HEK293 (cell line): ENCODE results near the gene WDHD1.

Experiments used
- ELK4 ChIP-seq: IDR thresholded peaks from 2 replicates; pipeline ENCODE4 v1.6.1; 2011; ENCODE audit warnings: mild to moderate bottlenecking, low read depth, low read length, borderline replicate concordance
- GLI2 ChIP-seq: fragments of 450-650 bp; formaldehyde crosslinking; IDR thresholded peaks from 2 replicates; pipeline ENCODE4; 2017; ENCODE audit warnings: missing biosample characterization, missing genetic modification characterization, low read depth, borderline replicate concordance
- KLF9 ChIP-seq: fragments of 450-650 bp; formaldehyde crosslinking; IDR thresholded peaks from 2 replicates; pipeline ENCODE4 v1.5.1; 2016; ENCODE audit warnings: missing biosample characterization, missing genetic modification characterization, low read depth
- MYNN ChIP-seq: fragments of 450-650 bp; formaldehyde crosslinking; IDR thresholded peaks from 2 replicates; pipeline ENCODE4 v1.5.1; 2016; ENCODE audit warnings: missing biosample characterization, missing genetic modification characterization, borderline replicate concordance
- SCRT2 ChIP-seq: fragments of 450-650 bp; formaldehyde crosslinking; IDR thresholded peaks from 2 replicates; pipeline ENCODE4 v1.5.1; 2016; ENCODE audit warnings: missing biosample characterization, missing genetic modification characterization
- SETDB1 ChIP-seq: IDR thresholded peaks from one replicate; pipeline ENCODE4 v1.6.1; 2017; ENCODE audit warnings: mild to moderate bottlenecking, low read length, moderate library complexity, mixed read lengths; ENCODE audit not compliant: insufficient read length
- SP3 ChIP-seq: fragments of 450-650 bp; formaldehyde crosslinking; IDR thresholded peaks from 2 replicates; pipeline ENCODE4 v1.5.1; 2016; ENCODE audit warnings: missing biosample characterization, missing genetic modification characterization
- TCF7L2 ChIP-seq: IDR thresholded peaks from 2 replicates; pipeline ENCODE4 v1.6.1; 2011; ENCODE audit warnings: low read depth, mild to moderate bottlenecking, inconsistent platforms, low read length, moderate library complexity, borderline replicate concordance
- TSHZ1 ChIP-seq: fragments of 450-650 bp; formaldehyde crosslinking; IDR thresholded peaks from 2 replicates; pipeline ENCODE4 v1.5.1; 2016; ENCODE audit warnings: missing biosample characterization, missing genetic modification characterization, borderline replicate concordance
- ZBTB11 ChIP-seq: fragments of 450-650 bp; formaldehyde crosslinking; conservative IDR thresholded peaks from 2 replicates; pipeline ENCODE4 v1.5.1; 2016; ENCODE audit warnings: low read depth, missing biosample characterization, missing genetic modification characterization
- ZFHX2 ChIP-seq: fragments of 450-650 bp; formaldehyde crosslinking; conservative IDR thresholded peaks from 2 replicates; pipeline ENCODE4 v1.5.1; 2016; ENCODE audit warnings: missing biosample characterization, missing genetic modification characterization
- ZNF16 ChIP-seq: fragments of 450-650 bp; formaldehyde crosslinking; IDR thresholded peaks from 2 replicates; pipeline ENCODE4 v1.5.1; 2016; ENCODE audit warnings: low read depth, missing biosample characterization, missing genetic modification characterization
- ZNF174 ChIP-seq: fragments of 450-650 bp; formaldehyde crosslinking; IDR thresholded peaks from 2 replicates; pipeline ENCODE4 v1.5.0; 2017; ENCODE audit warnings: missing biosample characterization, mild to moderate bottlenecking, missing genetic modification characterization
- ZNF23 ChIP-seq: fragments of 450-650 bp; formaldehyde crosslinking; IDR thresholded peaks from 2 replicates; pipeline ENCODE4 v1.5.1; 2016; ENCODE audit warnings: missing biosample characterization, missing genetic modification characterization, borderline replicate concordance
- ZNF292 ChIP-seq: fragments of 450-650 bp; formaldehyde crosslinking; IDR thresholded peaks from 2 replicates; pipeline ENCODE4 v1.5.1; 2016; ENCODE audit warnings: low read depth, missing biosample characterization, missing genetic modification characterization, borderline replicate concordance
- ZNF354C ChIP-seq: fragments of 450-650 bp; formaldehyde crosslinking; IDR thresholded peaks from 2 replicates; pipeline ENCODE4 v1.5.1; 2016; ENCODE audit warnings: missing biosample characterization, missing genetic modification characterization, low read depth, borderline replicate concordance
- ZNF366 ChIP-seq: fragments of 450-650 bp; formaldehyde crosslinking; conservative IDR thresholded peaks from 2 replicates; pipeline ENCODE4 v1.5.1; 2016; ENCODE audit warnings: missing biosample characterization, missing genetic modification characterization
- ZNF394 ChIP-seq: fragments of 450-650 bp; formaldehyde crosslinking; IDR thresholded peaks from 2 replicates; pipeline ENCODE4 v1.5.1; 2016; ENCODE audit warnings: missing biosample characterization, missing genetic modification characterization, mild to moderate bottlenecking, moderate library complexity, borderline replicate concordance
- ZNF423 ChIP-seq: fragments of 450-650 bp; formaldehyde crosslinking; IDR thresholded peaks from 2 replicates; pipeline ENCODE4 v1.5.1; 2016; ENCODE audit warnings: missing biosample characterization, missing genetic modification characterization
- ZNF449 ChIP-seq: fragments of 450-650 bp; formaldehyde crosslinking; IDR thresholded peaks from 2 replicates; pipeline ENCODE4 v1.5.1; 2017; ENCODE audit warnings: missing biosample characterization, mild to moderate bottlenecking, missing genetic modification characterization, moderate library complexity
- ZNF521 ChIP-seq: fragments of 450-650 bp; formaldehyde crosslinking; IDR thresholded peaks from 2 replicates; pipeline ENCODE4 v1.5.1; 2017; ENCODE audit warnings: missing biosample characterization, mild to moderate bottlenecking, missing genetic modification characterization
- ZNF558 ChIP-seq: fragments of 450-650 bp; formaldehyde crosslinking; IDR thresholded peaks from 2 replicates; pipeline ENCODE4 v1.5.1; 2016; ENCODE audit warnings: missing biosample characterization, missing genetic modification characterization
- ZNF585B ChIP-seq: fragments of 450-650 bp; formaldehyde crosslinking; IDR thresholded peaks from 2 replicates; pipeline ENCODE4 v1.5.1; 2016; ENCODE audit warnings: missing biosample characterization, missing genetic modification characterization
- ZNF639 ChIP-seq: fragments of 450-650 bp; formaldehyde crosslinking; IDR thresholded peaks from 2 replicates; pipeline ENCODE4 v1.5.1; 2016; ENCODE audit warnings: missing biosample characterization, missing genetic modification characterization
- ZNF707 ChIP-seq: fragments of 450-650 bp; formaldehyde crosslinking; IDR thresholded peaks from 2 replicates; pipeline ENCODE4 v1.5.1; 2016; ENCODE audit warnings: missing biosample characterization, missing genetic modification characterization
- ZNF747 ChIP-seq: fragments of 450-650 bp; formaldehyde crosslinking; IDR thresholded peaks from 2 replicates; pipeline ENCODE4 v1.5.1; 2016; ENCODE audit warnings: missing biosample characterization, missing genetic modification characterization
- ZNF777 ChIP-seq: fragments of 450-650 bp; formaldehyde crosslinking; IDR thresholded peaks from 2 replicates; pipeline ENCODE4 v1.5.1; 2017; ENCODE audit warnings: missing biosample characterization, missing genetic modification characterization, borderline replicate concordance
- ZNF830 ChIP-seq: fragments of 450-650 bp; IDR thresholded peaks from 2 replicates; pipeline ENCODE4 v1.5.0; 2018; ENCODE audit warnings: missing biosample characterization, missing genetic modification characterization, low read depth, mild to moderate bottlenecking, moderate library complexity

The WDHD1 gene

GRCh38 chr14:55051423-55052268 lies 24.7 kb upstream of the WDHD1 start, which contains the start of gene MAPK1IP1L (continued):
- TF ChIP-seq ELK4 (no peak; the same call in 1 of the 2 replicates), ZNF292 (tag by site-specific recombination) (no peak), ZNF423 (tag by site-specific recombination) (peak; percentile 95), ZNF449 (tag by site-specific recombination) (peak; percentile 34; the same call in 1 of the 2 replicates), ZNF394 (peak; percentile 73), ZNF747 (tag by site-specific recombination) (no peak), ZNF521 (tag by site-specific recombination) (no peak), ZNF354C (no peak), KLF9 (tag by site-specific recombination) (peak; percentile 72), ZNF639 (tag by site-specific recombination) (peak; percentile 27; the same call in 1 of the 2 replicates), ZNF558 (tag by site-specific recombination) (no peak), GLI2 (tag by site-specific recombination) (no peak; the same call in 1 of the 2 replicates), ZNF174 (no peak), TCF7L2 (no peak), SP3 (peak; percentile 58), SETDB1 (no peak), ZNF777 (peak; percentile 77; the same call in 1 of the 2 replicates), ZBTB11 (peak; percentile 93), MYNN (tag by site-specific recombination) (peak; percentile 49; the same call in 1 of the 2 replicates), ZNF585B (no peak), ZNF707 (tag by site-specific recombination) (no peak), ZNF16 (no peak), ZNF366 (no peak), ZNF830 (tag by site-specific recombination) (no peak), TSHZ1 (tag by site-specific recombination) (no peak; the same call in 1 of the 2 replicates), SCRT2 (tag by site-specific recombination) (peak; percentile 78), ZFHX2 (tag by site-specific recombination) (peak; percentile 79), ZNF23 (no peak)
